ENCODE data around the gene TRIM40.

Gene TRIM40

GRCh38 chr6:30135757-30136156 is at the start of gene TRIM40:
TRIM40 (plus strand) TSS chr6:30136140; CDS start chr6:30137037, 897 bp downstream.
- no peak for FAIRE-seq

GRCh38 chr6:30087876-30088275 is 48.1 kb upstream of the TRIM40 start:
- FAIRE-seq, result no peak

GRCh38 chr6:30091577-30092381 is 44.2 kb upstream of the TRIM40 start:
- no peak for FAIRE-seq

GRCh38 chr6:30092852-30093543 is 42.9 kb upstream of the TRIM40 start:
- FAIRE-seq, result no peak

GRCh38 chr6:30093951-30094661 is 41.8 kb upstream of the TRIM40 start:
- no peak for FAIRE-seq

- FAIRE-seq, result no peak
These were observed 39.1 kb upstream of the TRIM40 start for GRCh38 chr6:30096829-30097228.

- no peak for FAIRE-seq
These were observed 37.8 kb upstream of the TRIM40 start for GRCh38 chr6:30097902-30098768.

- no peak for FAIRE-seq
These were observed 35.8 kb upstream of the TRIM40 start for GRCh38 chr6:30100154-30100553.

- FAIRE-seq, result no peak
These were observed 35.1 kb upstream of the TRIM40 start for GRCh38 chr6:30100585-30101443.

- FAIRE-seq, result no peak
These were observed 34.2 kb upstream of the TRIM40 start for GRCh38 chr6:30101444-30102413.

- FAIRE-seq, result no peak
These were observed 33.4 kb upstream of the TRIM40 start for GRCh38 chr6:30102414-30102969.

- no peak for FAIRE-seq
These were observed 32.7 kb upstream of the TRIM40 start for GRCh38 chr6:30102970-30103871.

GRCh38 chr6:30103872-30104179 is 32.1 kb upstream of the TRIM40 start:
- no peak for FAIRE-seq

GRCh38 chr6:30104661-30105060 is 31.3 kb upstream of the TRIM40 start:
- no peak for FAIRE-seq

- no peak for FAIRE-seq
These were observed 24.6 kb upstream of the TRIM40 start for GRCh38 chr6:30111266-30111856.

- FAIRE-seq, result no peak
These were observed 23.4 kb upstream of the TRIM40 start for GRCh38 chr6:30112402-30112994.

GRCh38 chr6:30113003-30113759 is 22.8 kb upstream of the TRIM40 start, which contains the start of gene TRIM31:
TRIM31 (minus strand) TSS chr6:30113090; CDS start chr6:30112805, 285 bp downstream.
- no peak for FAIRE-seq
